Neural progenitor cell (in vitro differentiated cells): ENCODE measurements around the gene DOLPP1. TPM values are rescaled to one million over a fixed set of nuclear protein-coding genes. Genes with fewer than 3 reads are reported as not detected.

Experiments used
- DNase-seq: peaks from one replicate; pipeline ENCODE4 v3.0.0-alpha.2; 2016; ENCODE audit warnings: low spot score
- H2AFZ ChIP-seq: fragments of 200-600 bp; sonication (generic); replicated peaks from 2 replicates; pipeline ENCODE4 v1.6.1; 2016; ENCODE audit warnings: antibody characterized with exemption
- H3F3A ChIP-seq: fragments of 200-600 bp; sonication (generic); 2 replicates; pipeline ENCODE4 v1.6.1; 2016; ENCODE audit warnings: antibody characterized with exemption, low read depth
- H3K27ac ChIP-seq: fragments of 200-600 bp; sonication (generic); 2 replicates; pipeline ENCODE4 v1.5.1; 2016; ENCODE audit warnings: mild to moderate bottlenecking
- H3K27me3 ChIP-seq: fragments of 200-600 bp; sonication (generic); 2 replicates; pipeline ENCODE4 v1.6.1; 2016; ENCODE audit warnings: mild to moderate bottlenecking, moderate library complexity
- H3K36me3 ChIP-seq: fragments of 200-600 bp; sonication (generic); 2 replicates; pipeline ENCODE4 v1.5.1; 2016
- H3K4me1 ChIP-seq: fragments of 200-600 bp; sonication (generic); 2 replicates; pipeline ENCODE4 v1.6.1; 2016; ENCODE audit warnings: mixed run types
- H3K4me2 ChIP-seq: fragments of 200-600 bp; sonication (generic); 2 replicates; pipeline ENCODE4 v1.6.1; 2016
- H3K4me3 ChIP-seq: fragments of 200-600 bp; sonication (generic); 2 replicates; pipeline ENCODE4 v1.5.1; 2016
- H3K79me2 ChIP-seq: fragments of 200-600 bp; sonication (generic); 2 replicates; pipeline ENCODE4 v1.6.1; 2016; ENCODE audit warnings: low read depth
- H3K9ac ChIP-seq: fragments of 200-600 bp; sonication (generic); 2 replicates; pipeline ENCODE4 v1.6.1; 2016
- H3K9me3 ChIP-seq: fragments of 200-600 bp; sonication (generic); 2 replicates; pipeline ENCODE4 v1.5.1; 2016; ENCODE audit warnings: low read depth
- H4K20me1 ChIP-seq: fragments of 200-600 bp; sonication (generic); 2 replicates; pipeline ENCODE4 v1.6.1; 2016; ENCODE audit warnings: low read depth
- H3K27ac Mint-ChIP-seq: 3 replicates; pipeline ENCODE4 v1.8.0; 2021; ENCODE audit warnings: mixed read lengths
- H3K27me3 Mint-ChIP-seq: 2 replicates; pipeline ENCODE4 v1.8.0; 2022; ENCODE audit warnings: low read depth, mild to moderate bottlenecking, inconsistent platforms, moderate library complexity, mixed read lengths; ENCODE audit not compliant: insufficient read depth
- H3K36me3 Mint-ChIP-seq: 3 replicates; pipeline ENCODE4 v1.8.0; 2021; ENCODE audit warnings: mixed read lengths
- H3K4me1 Mint-ChIP-seq: 3 replicates; pipeline ENCODE4 v1.8.0; 2021; ENCODE audit warnings: mixed read lengths
- H3K4me3 Mint-ChIP-seq: 3 replicates; pipeline ENCODE4 v1.8.0; 2021; ENCODE audit warnings: mild to moderate bottlenecking, moderate library complexity, mixed read lengths
- H3K9me3 Mint-ChIP-seq: 3 replicates; pipeline ENCODE4 v1.8.0; 2020; ENCODE audit warnings: mixed read lengths
- EZH2 ChIP-seq: fragments of 200-600 bp; sonication (generic); IDR thresholded peaks from 2 replicates; pipeline ENCODE4 v1.6.1; 2017; ENCODE audit warnings: antibody characterized with exemption, mild to moderate bottlenecking, moderate library complexity
- EZH2phosphoT487 ChIP-seq: fragments of 200-600 bp; sonication (generic); IDR thresholded peaks from 2 replicates; pipeline ENCODE4 v1.6.1; 2017; ENCODE audit warnings: antibody characterized with exemption
- total RNA-seq: library from RNA; depleted of rRNA; stranded (reverse); fragments of >200 nt; gene quantifications from 2 replicates; pipeline ENCODE4 v1.2.3, GENCODE V29; 2015; ENCODE audit warnings: low replicate concordance
- TF ChIP-seq, protein P1 (sequence below): fragments of 200-600 bp; sonication (generic); IDR thresholded peaks from 2 replicates; pipeline ENCODE4 v1.5.1; 2017; ENCODE audit warnings: antibody characterized with exemption, mild to moderate bottlenecking

Gene DOLPP1
- total RNA-seq, 1 donor from 2014 or later: 25.1 TPM

DNA sequence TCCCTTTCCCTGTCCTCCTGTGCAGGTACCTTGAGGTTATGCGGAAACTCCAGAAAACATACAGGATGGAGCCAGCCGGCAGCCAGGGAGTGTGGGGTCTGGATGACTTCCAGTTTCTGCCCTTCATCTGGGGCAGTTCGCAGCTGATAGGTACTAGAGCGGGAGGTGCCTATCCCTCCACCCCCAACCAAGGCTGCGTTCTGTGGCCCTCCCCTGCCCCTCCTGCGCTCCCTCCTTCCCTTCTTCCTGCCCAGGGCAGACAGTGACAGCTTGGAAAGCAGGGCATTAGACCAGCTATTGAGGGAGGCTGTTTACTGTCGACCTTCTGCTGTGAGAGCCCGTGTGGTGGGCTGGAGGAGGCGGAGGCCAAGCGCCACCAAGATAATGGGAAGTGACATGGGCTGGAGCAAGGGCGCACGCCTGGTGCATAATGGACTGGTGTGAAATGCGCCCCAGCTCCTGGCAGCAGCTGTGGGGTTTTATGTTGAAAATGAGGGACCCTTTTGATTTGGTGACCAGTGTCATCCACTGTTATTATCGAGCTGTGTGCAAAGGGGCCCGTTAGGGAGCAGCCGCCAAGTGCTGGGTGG is 55.6 kb downstream of the DOLPP1 start:
- H3K27me3 Mint-ChIP-seq: peaks cover 4% of the 10 kb centered on the region
- H3K4me3 ChIP-seq: no peak overlapping the region
- H3K79me2 ChIP-seq: peaks cover 8% of the 10 kb centered on the region
- H3K27ac Mint-ChIP-seq: no peak overlapping the region
- no peak overlapping the region for H3K4me2 ChIP-seq
- TF ChIP-seq, protein P1, sequence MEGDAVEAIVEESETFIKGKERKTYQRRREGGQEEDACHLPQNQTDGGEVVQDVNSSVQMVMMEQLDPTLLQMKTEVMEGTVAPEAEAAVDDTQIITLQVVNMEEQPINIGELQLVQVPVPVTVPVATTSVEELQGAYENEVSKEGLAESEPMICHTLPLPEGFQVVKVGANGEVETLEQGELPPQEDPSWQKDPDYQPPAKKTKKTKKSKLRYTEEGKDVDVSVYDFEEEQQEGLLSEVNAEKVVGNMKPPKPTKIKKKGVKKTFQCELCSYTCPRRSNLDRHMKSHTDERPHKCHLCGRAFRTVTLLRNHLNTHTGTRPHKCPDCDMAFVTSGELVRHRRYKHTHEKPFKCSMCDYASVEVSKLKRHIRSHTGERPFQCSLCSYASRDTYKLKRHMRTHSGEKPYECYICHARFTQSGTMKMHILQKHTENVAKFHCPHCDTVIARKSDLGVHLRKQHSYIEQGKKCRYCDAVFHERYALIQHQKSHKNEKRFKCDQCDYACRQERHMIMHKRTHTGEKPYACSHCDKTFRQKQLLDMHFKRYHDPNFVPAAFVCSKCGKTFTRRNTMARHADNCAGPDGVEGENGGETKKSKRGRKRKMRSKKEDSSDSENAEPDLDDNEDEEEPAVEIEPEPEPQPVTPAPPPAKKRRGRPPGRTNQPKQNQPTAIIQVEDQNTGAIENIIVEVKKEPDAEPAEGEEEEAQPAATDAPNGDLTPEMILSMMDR: no peak
- TF ChIP-seq EZH2 (no peak), EZH2phosphoT487 (no peak)
- H3F3A ChIP-seq: peaks cover 45% of the 10 kb centered on the region
- peaks cover 11% of the 10 kb centered on the region for H3K36me3 Mint-ChIP-seq
- no peaks in the 10 kb centered on the region for H3K9me3 ChIP-seq
- H3K4me3 Mint-ChIP-seq: no peak overlapping the region
- no peak overlapping the region for H2AFZ ChIP-seq
- peaks cover 21% of the 10 kb centered on the region for H3K4me1 ChIP-seq
- no peaks in the 10 kb centered on the region for H3K9me3 Mint-ChIP-seq
- no peak for DNase-seq
- H3K4me1 Mint-ChIP-seq: peaks cover 48% of the 10 kb centered on the region
- no peaks in the 10 kb centered on the region for H4K20me1 ChIP-seq
- H3K27ac ChIP-seq: no peak overlapping the region
- H3K27me3 ChIP-seq: no peaks in the 10 kb centered on the region
- H3K36me3 ChIP-seq: no peaks in the 10 kb centered on the region
- no peak overlapping the region for H3K9ac ChIP-seq

DNA sequence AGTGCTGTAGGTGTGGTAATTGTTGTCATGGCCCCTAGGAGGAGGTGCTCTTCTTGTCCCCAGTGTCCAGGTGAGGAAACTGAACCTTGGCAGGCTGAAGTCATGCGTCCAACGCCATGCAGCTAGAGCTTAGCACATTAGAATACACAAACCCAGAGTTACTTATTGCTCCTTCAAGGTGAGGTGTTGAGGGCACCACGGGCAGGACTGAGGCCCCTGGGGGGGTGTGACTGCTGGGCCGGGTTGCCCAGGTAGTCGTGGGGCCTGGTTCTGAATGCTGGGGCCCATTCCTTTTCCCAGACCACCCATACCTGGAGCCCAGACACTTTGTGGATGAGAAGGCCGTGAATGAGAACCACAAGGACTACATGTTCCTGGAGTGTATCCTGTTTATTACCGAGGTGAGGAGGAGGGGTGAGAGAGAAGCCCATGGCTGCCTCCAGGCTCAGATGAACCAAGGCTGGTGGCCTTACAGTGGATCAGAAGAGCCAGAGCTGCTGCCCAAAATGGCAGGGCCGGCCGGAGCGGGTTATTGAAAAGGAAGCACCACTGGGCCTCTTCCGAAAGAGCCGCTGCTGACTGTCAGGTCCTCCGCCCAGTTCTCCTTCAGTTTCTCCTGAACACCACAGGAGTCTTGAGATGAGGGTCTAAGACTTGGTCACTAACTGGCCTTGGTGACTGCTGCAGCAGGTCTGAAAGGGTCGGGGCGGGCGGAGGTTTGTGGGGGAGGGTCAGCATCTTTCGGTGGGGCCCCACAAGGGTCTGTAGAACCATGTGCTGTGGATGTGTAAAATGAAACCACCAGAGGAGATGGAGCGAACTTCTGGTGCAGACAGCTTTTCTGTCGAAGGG is 56.6 kb downstream of the DOLPP1 start:
- Histone ChIP-seq H3K9me3 (no peaks in the 10 kb centered on the region), H3K36me3 (no peaks in the 10 kb centered on the region), H3K9ac (no peak overlapping the region), H3K79me2 (peaks cover 18% of the 10 kb centered on the region), H2AFZ (no peak overlapping the region), H3F3A (peaks cover 42% of the 10 kb centered on the region), H3K27ac (no peak overlapping the region), H3K4me2 (no peak overlapping the region), H3K4me3 (no peak overlapping the region), H4K20me1 (no peaks in the 10 kb centered on the region), H3K4me1 (peaks cover 30% of the 10 kb centered on the region), H3K27me3 (no peaks in the 10 kb centered on the region)
- DNase-seq: no peak
- Mint-ChIP-seq H3K4me3 (peak overlapping the region; percentile 7), H3K9me3 (no peaks in the 10 kb centered on the region), H3K27ac (peak overlapping the region; percentile 65), H3K4me1 (peaks cover 53% of the 10 kb centered on the region), H3K27me3 (peaks cover 4% of the 10 kb centered on the region), H3K36me3 (peaks cover 11% of the 10 kb centered on the region)
- no peak for TF ChIP-seq EZH2phosphoT487
- TF ChIP-seq, protein P1: no peak
- TF ChIP-seq EZH2: no peak

DNA sequence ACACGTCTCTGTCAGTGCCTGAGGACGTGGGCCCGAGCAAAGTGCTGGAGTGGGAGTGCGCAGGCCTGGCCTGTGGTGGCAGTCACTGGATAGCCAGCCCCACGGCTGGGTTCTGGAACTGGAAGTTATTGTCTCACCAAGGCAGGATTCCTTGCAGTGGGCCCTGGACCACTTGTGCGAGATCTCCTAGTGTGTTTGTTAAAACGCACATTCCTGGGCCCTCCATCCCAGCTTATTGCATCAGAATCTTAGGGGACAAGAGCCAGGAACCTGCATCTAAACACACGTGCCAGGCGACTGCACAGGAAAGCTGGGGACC is 57.2 kb downstream of the DOLPP1 start:
- Histone ChIP-seq H3K27ac (no peak overlapping the region), H4K20me1 (no peaks in the 10 kb centered on the region), H3K36me3 (no peaks in the 10 kb centered on the region), H3K4me2 (no peak overlapping the region), H3K4me3 (no peak overlapping the region), H3K79me2 (peaks cover 22% of the 10 kb centered on the region), H3K4me1 (peaks cover 31% of the 10 kb centered on the region), H3K27me3 (no peaks in the 10 kb centered on the region), H3K9ac (no peak overlapping the region), H3K9me3 (no peaks in the 10 kb centered on the region), H3F3A (peaks cover 36% of the 10 kb centered on the region), H2AFZ (no peak overlapping the region)
- peaks cover 11% of the 10 kb centered on the region for H3K36me3 Mint-ChIP-seq
- peaks cover 7% of the 10 kb centered on the region for H3K27me3 Mint-ChIP-seq
- peaks cover 55% of the 10 kb centered on the region for H3K4me1 Mint-ChIP-seq
- no peak overlapping the region for H3K27ac Mint-ChIP-seq
- DNase-seq: no peak
- H3K4me3 Mint-ChIP-seq: no peak overlapping the region
- TF ChIP-seq, protein P1: no peak
- TF ChIP-seq EZH2 (no peak), EZH2phosphoT487 (no peak)
- H3K9me3 Mint-ChIP-seq: no peaks in the 10 kb centered on the region
